ENCODE data around the gene MAGEF1.

MAGEF1 gene

GRCh38 chr3:184711493-184712247 is at the start of gene MAGEF1:
TSS of gene MAGEF1 (minus strand) at chr3:184712064. CDS start at chr3:184711821, 243 bp downstream.
- POLR2A ChIA-PET (ENCODE audit: low non-redundant PET), result interaction anchor here (1.0 kb wide), 1 partner anchor 150 kb away, joined by 3 read pairs; the partner anchor contains the start of gene EPHB3
- CTCF ChIA-PET, result interaction anchor here (0.6 to 1.5 kb wide), 4 partner anchors 15 to 220 kb away, joined by 3 to 5 read pairs (median 4); partner anchors contain the start of gene EPHB3
- peak; percentile 84 for DNase-seq (ENCODE audit: low spot score)

GRCh38 chr3:184761075-184761841 is 49.4 kb upstream of the MAGEF1 start:
- no peak overlapping the region for H3K27ac ChIP-seq
- DNase-seq (ENCODE audit: low spot score), result no peak
- TF ChIP-seq CTCF (conservative IDR thresholded peaks at IDR 0.05; ENCODE audit: low read depth), result no peak
- POLR2A ChIA-PET (ENCODE audit: low non-redundant PET), result no interaction called here
- CTCF ChIA-PET, result no interaction called here

More at GRCh38 chr3:184711493-184712247, at the start of gene MAGEF1:
- no peak for TF ChIP-seq CTCF (conservative IDR thresholded peaks at IDR 0.05; ENCODE audit: low read depth)
- peak within 1 kb of the TSS; percentile 94 for H3K27ac ChIP-seq

GRCh38 chr3:184760337-184761074 is 48.6 kb upstream of the MAGEF1 start:
- ChIA-PET POLR2A (ENCODE audit: low non-redundant PET) (no interaction called here), CTCF (interaction anchor here (0.6 to 0.8 kb wide), 2 partner anchors 20 to 124 kb away, joined by 3 to 4 read pairs; no protein-coding TSS in a partner anchor)

GRCh38 chr3:184759666-184760200 is 47.9 kb upstream of the MAGEF1 start:
- ChIA-PET CTCF (interaction anchor here (0.6 to 0.8 kb wide), 2 partner anchors 19 to 193 kb away, joined by 4 to 7 read pairs; no protein-coding TSS in a partner anchor), POLR2A (ENCODE audit: low non-redundant PET) (no interaction called here)
- H3K27ac ChIP-seq, result peak overlapping the region; percentile 43
- no peak for DNase-seq (ENCODE audit: low spot score)
- no peak for TF ChIP-seq CTCF (conservative IDR thresholded peaks at IDR 0.05; ENCODE audit: low read depth)

More at GRCh38 chr3:184760337-184761074, 48.6 kb upstream of the MAGEF1 start:
- H3K27ac ChIP-seq, result peak overlapping the region; percentile 43
- TF ChIP-seq CTCF (conservative IDR thresholded peaks at IDR 0.05; ENCODE audit: low read depth), result no peak
- no peak for DNase-seq (ENCODE audit: low spot score)

GRCh38 chr3:184758056-184758455 is 46.2 kb upstream of the MAGEF1 start:
- POLR2A ChIA-PET (ENCODE audit: low non-redundant PET), result no interaction called here
- no peak overlapping the region for H3K27ac ChIP-seq
- no peak for DNase-seq (ENCODE audit: low spot score)
- CTCF ChIA-PET, result interaction anchor here (0.9 kb wide), 1 partner anchor 197 kb away, joined by 3 read pairs; the partner anchor contains the start of gene EPHB3
- no peak for TF ChIP-seq CTCF (conservative IDR thresholded peaks at IDR 0.05; ENCODE audit: low read depth)
